ENCODE measurements around the gene PEF1.
"Not testable (repeated sequence)": the region's sequence is repeated elsewhere in the genome, so short reads cannot be mapped to it uniquely, and the experiment has no call there.

PEF1 gene

DNA sequence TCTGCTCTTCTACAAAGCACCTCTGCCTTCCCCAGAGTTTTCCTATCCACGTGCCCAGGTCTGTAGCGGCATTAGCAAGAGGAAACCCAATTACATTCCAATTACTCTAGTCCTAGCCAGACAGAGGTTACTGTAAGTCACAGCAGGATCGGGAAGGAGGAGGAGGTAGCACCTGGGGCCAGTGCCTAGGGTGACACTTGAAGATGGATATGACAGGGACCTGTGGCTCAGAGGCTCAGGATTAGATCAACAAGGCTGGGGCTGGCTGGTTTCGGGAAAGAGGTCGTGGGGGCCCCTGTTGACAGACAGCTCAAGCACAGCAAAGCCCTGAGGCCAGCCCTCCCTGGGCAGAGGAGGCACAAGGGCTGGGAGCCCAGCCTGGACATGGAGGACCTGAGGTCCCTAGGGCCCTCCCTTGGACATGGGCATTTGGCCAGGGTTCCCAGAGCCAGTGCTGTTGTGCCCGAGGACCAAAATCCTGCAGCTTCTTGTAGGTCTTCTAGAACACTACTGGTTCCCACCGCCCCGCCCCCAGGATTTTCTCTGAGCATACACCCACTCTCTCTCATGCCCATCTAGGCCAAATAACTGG, 30.2 kb downstream of the PEF1 start:
- DNase-seq (ENCODE audit: low spot score) = no peak

DNA sequence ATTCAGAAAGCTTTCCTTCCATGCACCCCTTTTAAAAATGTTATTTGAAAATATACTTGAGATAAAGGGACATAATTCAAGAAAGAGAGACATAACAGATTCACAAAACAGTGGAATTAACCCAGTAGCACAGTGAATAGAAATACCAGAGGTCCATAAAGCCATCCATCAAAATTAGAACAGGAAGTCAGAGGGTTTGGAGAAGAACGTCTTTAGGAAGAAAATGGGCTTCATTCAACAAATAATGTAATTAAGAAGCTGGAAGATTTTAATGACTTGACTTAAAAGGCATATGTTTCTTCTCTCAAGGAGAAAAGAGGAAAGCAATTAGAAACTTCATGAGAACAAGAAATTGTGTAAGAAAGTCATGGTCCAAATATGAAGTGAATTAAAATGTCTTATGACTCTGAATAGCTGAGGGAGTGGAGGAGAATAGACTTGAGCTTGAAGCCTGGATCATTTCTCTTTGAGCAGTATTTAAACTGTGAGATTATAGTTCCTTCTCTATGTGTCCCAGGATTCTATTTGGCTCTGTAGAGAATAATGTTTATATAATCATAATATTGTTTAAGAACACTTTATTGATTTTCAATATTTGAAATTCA, 35.1 kb downstream of the PEF1 start:
- no peak for DNase-seq (ENCODE audit: low spot score)

DNA sequence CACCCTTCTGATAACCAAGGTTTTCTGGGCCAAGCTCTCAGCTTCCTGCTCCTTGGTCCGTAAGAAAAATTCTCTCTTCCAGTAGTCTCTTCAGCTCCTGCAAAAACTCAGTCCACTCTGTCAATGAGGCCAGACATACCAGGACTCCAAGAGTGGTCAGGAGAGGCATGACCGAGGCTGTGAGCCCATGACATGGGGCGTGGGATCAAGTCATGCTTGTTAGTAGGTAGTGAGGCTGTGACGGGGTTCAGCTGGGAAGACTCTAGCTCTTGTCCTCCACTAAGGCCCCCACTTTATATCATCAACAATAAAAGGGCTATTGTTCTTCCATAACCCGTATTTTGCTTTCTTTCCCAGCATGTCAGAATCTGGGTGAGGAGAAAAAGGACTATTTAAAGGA, 37.3 kb downstream of the PEF1 start:
- no peak for DNase-seq (ENCODE audit: low spot score)

DNA sequence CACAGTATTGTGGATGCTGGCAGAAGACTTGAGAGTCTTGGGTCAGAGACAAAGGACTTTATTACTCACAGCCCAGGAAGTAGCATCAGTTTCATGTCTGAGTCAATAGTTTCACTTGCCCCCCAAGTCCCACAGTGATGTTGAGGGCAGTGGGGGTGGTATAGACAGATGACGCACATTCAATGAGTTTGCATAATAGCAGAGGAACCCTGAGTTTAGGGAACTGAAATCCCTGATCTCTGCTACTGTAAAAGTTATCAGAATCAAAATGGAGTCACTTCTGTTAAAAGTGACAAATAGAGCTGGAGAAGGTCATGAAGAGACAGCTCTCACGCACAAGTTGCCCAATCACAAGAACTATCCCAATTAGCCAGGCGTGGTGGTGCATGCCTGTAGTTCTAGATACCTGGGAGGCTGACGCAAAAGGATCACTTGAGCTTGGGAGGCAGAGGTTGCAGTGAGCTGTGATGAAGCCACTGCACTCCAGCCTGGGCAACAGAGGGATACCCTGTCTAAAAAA, 38.7 kb downstream of the PEF1 start:
- DNase-seq (ENCODE audit: low spot score) = no peak

DNA sequence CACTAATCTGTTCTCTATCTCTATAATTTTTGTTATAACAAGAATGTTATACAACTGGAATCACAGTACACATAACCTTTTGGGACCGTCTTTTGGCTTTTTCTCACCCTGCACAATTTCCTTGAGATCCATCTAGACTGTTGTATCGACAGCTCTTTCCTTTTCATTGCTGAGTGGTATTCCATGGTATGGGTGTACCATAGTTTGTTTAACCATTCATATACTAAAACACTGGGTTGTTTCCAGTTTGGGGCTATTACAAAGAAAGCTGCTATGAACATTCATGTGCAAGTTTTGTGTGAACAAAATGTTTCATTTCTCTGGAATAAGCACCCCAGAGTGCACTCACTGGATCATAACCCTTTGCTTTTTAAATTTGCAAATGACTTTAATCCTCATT, 42.6 kb downstream of the PEF1 start:
- no peak for DNase-seq (ENCODE audit: low spot score)

DNA sequence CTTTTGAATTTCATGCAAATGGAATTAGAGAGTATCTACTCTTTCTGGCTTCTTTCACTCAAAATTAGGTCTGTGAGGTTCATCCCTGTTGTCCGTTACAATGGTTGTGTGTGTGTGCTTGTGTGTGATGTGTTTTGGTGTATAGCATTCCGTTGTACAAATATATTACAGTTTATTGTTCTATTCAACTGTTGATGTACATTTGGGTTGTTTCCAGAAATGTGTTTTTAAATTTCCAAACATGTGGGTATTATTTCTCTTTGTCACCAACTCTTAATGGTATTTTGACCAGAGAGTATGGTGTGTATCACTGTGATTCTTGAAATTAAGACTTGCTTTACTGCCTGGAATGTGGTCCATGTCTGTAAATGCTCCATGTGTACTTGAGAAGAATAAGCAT, 44.0 kb downstream of the PEF1 start:
- DNase-seq (ENCODE audit: low spot score) = no peak

DNA sequence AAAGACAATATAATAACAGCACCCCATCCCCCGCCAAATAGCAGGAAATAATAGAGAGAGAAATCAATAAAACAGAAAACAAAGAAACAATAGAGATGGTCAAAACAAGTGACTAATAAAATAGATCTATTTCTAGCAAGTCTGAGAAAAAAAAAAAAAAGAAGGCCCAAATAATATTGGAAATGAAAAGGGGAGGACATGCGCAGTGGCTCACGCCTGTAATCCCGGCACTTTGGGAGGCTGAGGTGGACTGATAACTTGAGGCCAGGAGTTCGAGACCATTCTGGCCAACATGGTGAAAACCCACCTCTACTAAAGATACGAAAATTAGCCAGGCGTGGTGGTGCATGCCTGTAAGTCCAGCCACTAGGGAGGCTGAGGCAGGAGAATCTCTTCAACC, 45.7 kb downstream of the PEF1 start:
- no peak for DNase-seq (ENCODE audit: low spot score)

DNA sequence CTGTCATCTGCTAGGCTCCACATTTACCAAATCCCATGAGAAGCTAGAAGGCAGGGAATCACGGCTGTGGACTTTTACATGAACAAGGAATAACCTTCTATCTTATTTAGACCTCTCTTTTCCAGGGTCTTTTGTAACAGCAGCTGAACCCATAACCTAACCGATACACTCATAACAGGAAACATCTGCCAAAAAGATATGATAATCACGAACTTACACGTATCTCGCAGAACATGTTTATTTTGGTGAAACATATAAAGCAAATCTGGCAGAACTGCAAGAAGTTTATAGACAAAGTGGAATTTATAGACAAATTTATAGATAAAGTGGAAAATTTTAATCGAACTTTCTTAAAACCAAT, 48.0 kb downstream of the PEF1 start:
- DNase-seq (ENCODE audit: low spot score) = no peak

DNA sequence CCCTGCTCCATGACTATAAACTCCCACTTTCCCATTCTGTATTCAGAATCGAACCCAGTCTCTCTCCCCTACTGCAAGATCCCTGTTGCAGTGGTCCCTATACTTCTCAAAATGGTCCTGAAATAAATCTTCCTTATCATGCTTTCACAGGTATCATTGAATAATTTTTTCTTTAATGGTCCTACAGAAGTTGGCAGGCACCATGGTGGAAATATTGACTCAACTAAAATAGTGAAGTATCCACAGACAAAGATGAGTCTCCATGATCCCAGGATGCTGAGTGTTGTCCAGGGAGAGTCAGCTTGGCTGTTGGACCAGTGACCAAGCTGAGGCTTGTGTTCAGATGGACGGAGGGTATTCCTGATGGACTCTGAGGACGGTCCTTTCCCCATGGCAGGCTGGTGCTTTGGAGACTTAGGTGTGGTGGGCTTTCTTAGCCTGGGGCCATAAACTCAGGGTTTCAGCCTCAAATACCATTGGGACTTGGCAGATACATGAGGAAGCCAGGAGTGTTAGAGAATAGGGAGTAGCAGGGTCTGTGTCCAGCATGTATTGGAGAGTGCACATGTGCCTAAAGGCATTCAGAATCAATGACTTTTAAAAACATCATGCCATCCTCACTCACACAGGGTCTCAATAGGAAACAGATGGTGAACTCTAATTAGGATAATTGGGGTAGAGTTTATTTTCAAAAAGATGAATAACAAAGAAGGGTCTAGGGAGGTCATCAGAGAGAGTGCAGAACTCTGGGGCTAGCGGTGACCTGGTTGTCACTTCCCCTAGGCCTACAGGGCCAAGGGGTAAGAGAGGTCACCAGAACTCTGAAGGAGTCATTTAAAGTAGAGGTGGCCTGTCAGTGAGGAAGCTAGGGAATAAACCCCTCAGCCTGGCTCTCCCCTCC, 48.6 kb downstream of the PEF1 start:
- DNase-seq (ENCODE audit: low spot score) = no peak

DNA sequence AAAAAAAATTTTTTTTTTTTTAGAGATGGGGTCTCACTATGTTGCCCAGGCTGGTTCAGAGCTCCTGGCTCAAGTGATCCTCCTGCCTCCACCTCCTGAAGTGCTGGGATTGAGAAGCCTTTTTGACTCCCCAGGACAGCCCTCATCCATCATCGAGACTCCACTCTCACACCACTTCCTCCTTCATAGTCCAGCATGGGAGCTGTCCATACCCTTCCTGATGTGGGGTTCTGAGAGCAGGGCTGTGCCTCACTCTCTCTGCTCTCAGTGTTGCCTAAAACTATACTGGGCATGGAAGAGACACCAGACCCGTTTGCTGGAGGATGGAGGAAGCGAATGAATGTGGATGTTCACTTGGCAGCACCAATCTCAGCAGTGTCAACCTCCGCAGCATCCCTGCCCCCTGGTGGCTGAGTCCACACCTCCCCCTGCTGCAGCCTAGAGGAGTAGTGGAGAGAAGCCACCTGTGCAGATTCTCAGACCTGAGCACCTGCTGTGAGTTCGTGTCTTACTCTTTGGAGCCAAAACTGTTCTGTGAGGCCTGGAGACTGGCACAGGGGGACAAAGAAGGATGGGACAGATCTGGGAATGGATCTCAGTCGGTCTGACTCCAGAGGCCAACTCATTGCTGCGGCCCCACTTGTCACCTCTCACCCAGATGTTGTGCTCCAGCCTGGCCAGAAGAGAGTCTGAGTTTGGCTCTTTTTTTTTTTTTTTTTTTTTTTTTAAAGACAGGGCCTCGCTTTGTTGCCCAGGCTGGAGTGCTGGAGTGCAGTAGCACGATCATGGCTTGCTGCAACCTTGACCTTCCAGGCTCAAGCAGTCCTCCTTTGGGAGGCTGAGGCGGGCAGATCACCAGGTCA, 50.7 kb downstream of the PEF1 start:
- DNase-seq (ENCODE audit: low spot score) = peak; percentile 75

DNA sequence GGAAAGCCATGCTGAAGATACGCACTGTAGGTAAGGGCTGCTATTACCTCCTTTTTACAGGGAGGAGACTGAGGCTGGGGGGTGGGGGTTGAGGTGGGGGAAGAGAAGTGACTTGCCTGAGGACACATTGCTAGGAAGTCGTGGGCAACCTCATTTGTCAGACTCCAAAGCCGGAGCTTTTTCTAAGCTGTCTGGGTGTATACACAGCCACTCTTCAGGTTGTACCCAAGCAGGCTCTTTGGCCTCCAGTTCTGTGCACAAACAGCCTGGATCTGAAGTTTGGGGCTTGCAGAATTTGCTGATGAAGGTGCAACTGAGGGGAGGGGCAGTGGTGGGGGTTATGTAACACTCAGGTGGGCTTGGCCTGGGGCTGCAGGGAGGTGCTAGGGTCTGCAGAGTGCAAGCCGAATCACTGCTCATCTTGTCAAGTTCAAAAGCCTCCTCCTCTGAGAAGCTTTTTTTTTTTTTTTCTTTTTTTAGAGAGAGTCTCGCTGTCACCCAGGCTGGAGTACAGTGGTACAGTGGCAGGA, 51.5 kb downstream of the PEF1 start:
- no peak for DNase-seq (ENCODE audit: low spot score)

DNA sequence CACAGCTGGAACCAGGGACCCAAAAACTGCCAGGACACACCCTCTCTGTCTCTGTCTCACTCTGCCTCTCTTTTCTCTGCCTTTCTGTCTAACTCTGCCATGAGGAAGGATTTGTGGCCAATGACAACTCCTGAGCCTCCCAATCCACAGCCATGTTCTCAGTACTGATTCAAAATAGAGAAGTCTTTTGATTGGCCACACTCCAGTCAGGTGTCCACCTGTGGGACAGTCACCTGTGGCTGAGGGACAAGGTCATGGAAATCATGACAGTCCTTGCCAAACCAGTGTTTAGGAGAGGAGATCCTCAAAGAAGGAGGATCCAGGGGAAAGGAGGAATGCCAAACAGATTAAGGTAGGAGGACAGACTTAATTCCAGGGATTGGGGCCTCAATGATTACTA, 52.5 kb downstream of the PEF1 start:
- DNase-seq (ENCODE audit: low spot score) = peak; percentile 42

DNA sequence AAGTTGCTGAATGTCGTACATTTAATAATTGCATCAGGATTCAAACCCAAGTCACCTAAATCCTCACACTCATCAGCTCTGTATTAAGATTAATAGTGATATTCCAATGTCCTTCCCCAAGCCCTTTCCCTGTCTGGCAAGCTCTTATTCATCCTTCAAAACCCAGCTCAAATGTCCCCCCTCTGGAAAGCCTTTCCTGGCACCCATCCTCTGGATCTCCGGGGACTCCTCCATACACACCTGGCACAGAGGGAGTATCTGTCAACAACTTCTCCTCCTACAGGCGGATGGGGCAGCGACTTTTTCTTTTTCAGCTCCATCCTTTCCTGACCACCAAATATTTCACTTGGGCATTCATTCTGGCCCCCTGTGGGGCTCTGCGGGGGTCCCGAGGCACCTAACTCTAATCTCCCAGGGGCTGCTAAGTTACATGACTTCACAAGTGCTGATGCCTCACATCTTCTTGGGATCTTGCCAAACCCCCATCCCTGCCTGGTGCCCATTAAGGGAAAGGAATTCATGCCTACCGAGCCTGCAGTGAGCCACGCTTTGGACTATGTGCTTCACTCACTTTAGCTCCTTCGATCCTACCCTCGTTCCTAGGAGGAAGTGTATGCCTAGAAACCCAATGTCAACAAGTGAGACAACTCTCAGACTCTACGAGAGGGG, 53.1 kb downstream of the PEF1 start:
- DNase-seq (ENCODE audit: low spot score) = peak; percentile 47

DNA sequence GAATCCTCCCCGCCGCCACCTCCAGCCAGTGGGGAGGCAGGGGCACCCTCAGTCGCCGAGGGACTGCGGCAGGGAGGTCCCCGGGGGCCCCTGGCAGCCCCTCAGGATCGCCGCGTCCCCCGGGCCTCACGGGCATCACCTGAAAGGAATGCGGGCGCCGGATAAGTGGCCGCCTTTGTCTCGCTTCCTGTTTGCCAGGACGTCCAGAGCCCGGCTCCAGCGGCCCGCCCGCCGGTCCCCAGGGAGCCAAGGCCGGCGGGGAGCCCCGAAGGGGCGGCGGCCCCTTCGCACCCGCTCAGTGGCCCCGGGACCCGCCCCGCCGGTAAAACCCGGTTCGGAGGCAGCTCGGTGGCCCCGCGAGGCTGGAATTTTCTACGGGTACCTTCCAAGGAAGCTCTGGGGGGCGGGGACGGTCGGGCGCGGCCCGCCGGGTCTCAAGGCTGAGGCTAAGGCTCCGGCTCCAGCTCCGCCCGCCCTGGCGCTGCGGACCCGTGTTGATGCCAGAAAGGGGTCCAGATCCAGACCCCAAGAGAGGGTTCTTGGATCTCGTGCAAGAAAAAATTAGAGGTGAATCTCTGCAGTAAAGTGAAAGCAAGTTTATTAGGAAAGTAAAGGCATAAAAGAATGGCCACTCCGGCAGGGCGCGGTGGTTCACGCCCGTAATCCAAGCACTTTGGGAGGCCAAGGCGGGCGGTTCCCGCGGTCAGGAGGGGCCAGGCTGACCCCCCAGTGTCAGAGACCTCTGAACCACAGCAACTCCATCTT, 55.7 kb downstream of the PEF1 start:
- peak; percentile 73 for DNase-seq (ENCODE audit: low spot score)

DNA sequence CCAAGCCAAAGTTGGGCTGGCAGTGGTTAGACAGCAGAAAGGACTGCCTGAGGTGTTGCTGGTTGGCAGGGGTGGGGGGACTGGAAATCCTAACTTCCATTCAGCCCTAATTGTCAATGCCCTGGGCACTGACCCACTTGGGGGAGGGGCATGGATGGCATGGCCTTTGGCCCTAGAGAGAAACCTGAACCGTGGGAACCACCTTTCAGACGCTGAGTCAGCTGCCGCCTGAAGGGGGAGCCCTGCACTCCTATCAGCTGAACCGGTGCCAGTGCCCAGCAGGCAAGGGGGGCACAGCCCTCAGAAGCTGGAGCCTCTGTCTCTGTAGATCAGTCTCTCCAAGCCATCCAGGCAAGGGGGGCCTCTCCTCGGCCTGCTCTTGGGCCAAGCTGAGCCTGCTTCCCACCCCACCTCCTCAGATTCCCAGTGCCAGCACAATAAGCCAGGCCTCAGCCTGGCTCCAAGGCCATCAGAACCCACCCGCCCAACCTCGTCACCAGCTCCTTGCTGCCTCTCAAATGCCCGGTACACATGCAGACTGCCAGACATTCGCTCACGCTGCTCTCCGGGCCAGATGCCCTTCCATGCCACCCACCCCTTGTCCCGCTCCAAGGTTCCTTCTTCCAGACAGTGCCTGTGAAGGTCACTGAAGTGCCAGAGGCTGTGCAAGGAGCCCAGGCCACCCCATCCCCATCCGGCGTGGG, 56.8 kb downstream of the PEF1 start:
- DNase-seq (ENCODE audit: low spot score) = peak; percentile 85

DNA sequence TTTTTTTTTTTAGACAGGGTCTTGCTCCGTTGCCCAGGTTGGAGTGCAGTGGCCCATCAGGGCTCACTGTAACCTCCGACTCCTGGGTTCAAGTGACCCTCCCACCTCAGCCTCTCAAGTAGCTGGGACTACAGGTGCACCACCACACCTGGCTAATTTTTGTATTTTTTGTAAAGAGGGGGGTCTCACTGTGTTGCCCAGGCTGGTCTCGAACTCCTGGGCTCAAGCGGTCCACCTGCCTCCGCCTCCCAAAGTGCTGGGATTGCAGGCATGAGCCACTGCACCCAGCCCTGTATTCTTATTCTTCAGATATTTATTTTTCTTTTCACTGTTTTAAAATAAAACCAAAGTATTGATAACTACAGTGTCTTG, 57.4 kb downstream of the PEF1 start:
- not testable (repeated sequence) for DNase-seq (ENCODE audit: low spot score)

DNA sequence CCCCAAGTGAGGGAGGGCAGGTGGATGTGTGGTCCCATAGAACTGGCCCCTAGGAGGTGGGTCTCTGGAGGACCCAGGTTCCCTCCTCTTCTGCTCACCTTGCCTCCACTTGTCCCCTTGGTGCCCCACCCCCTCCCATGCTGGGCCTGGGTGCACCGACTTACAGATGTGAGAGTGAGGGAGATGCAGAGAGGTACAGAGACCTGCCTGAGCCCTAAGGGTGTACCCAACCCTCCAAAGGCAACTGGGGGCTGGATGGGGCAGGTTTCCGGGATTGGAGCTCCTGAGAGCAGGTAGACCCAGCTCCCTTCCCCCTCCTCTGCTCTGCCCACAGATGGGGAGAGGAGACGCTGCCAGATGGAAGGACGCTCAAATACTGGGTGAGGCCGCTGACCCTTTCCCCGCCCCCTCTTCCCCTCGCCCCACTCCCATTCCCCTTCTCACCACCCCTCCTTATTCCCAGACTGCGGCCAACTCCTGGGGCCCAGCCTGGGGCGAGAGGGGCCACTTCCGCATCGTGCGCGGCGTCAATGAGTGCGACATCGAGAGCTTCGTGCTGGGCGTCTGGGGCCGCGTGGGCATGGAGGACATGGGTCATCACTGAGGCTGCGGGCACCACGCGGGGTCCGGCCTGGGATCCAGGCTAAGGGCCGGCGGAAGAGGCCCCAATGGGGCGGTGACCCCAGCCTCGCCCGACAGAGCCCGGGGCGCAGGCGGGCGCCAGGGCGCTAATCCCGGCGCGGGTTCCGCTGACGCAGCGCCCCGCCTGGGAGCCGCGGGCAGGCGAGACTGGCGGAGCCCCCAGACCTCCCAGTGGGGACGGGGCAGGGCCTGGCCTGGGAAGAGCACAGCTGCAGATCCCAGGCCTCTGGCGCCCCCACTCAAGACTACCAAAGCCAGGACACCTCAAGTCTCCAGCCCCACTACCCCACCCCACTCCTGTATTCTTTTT, 58.0 kb downstream of the PEF1 start:
- no peak for DNase-seq (ENCODE audit: low spot score)

DNA sequence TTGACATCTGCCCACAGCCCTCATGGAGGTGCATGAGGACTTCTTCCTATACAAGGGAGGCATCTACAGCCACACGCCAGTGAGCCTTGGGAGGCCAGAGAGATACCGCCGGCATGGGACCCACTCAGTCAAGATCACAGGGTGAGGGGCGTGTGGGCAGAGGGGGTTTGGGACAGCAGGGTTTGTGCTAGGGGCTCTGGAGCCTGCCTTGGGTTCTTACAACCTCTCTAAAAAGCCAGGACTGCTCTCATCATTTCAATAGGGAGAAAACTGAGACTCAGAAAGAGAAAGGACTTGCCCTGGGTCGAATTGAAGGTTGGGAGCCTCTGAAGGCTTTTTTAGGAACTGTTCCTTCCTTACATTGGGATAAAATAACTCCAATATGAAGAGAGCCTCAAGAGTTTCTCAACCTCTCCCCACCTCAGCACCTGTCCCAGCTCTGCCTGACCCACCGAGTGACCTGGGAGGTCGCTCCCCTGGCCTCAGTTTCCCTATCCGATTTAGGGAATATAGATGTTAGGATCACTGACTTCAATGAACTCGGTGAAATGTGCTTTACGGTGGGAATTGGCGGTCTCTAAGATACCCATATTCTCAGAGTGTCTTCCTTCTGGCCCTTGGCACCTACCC, 58.8 kb downstream of the PEF1 start:
- DNase-seq (ENCODE audit: low spot score) = peak; percentile 32
